ENCODE results near the gene FLNB.
"Not testable (repeated sequence)": the region's sequence is repeated elsewhere in the genome, so short reads cannot be mapped to it uniquely, and the experiment has no call there.

FLNB gene

DNA sequence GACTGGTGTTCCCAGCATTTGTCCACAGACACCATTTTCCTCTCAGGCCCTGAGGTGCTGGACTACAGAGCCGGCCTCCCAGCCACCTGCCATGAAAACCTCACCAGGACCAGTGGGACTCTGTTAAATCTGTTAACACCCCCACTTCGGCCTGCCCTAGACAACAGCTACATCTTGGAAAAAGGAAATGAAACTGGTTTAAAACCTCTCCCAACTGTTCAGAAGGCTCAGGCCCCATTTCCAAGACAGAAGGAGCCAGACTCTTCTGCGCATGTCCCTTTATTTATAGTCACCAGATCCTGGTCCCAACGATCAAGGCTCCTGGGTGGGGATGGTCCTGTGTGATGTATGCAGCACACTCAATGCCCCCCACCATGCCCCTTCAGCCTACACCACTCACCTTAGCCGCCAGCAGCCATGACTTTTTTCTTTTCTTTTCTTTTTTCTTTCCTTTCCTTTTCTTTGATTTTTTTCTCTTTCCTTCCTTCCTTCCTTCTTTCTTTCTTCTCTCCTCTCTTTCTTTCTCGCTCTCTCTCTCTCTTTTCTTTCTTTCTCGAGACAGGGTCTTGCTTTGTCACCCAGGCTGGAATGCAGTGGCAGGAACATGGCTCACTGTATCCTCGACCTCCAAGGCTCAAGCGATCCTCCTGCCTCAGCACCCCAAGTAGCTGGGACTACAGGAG is 25.5 kb upstream of the FLNB start:
- DNase-seq, result no peak

DNA sequence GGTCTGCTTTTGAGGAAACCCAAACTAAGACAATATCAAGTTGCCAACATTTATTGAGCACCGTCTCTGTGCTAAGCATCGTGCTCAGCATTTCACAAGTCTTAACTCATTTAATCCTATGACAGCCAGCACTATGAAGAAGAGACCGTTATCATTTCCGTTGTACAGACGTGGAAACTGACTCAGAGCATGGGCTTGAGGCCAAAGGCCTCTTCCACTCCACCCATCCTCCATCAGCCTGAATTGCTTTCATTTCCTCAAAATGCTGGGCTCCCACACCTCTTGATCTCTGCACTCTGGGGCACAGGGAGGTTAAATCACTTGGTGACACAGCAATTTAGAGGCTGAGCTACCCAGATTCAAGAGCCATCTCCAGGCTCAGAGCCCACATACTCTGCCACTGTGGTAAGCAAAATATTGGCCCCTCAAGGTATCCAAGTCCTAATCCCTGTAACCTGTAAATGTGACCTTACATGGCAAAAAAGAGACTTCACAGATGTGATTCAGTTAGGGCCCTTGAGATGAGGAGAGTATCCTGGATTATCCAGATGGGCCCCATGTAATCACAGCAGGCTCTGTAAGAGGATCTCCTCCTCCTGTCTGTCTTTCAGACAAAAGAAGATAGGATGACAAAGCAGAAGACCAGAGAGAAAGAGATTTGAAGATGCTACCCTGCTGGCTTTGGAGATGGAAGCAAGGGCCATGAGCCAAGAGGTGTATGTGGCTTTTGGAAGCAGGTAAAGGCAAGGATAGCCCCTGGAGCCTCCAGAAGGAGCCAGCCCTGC is 24.3 kb upstream of the FLNB start:
- DNase-seq, result peak; percentile 69

DNA sequence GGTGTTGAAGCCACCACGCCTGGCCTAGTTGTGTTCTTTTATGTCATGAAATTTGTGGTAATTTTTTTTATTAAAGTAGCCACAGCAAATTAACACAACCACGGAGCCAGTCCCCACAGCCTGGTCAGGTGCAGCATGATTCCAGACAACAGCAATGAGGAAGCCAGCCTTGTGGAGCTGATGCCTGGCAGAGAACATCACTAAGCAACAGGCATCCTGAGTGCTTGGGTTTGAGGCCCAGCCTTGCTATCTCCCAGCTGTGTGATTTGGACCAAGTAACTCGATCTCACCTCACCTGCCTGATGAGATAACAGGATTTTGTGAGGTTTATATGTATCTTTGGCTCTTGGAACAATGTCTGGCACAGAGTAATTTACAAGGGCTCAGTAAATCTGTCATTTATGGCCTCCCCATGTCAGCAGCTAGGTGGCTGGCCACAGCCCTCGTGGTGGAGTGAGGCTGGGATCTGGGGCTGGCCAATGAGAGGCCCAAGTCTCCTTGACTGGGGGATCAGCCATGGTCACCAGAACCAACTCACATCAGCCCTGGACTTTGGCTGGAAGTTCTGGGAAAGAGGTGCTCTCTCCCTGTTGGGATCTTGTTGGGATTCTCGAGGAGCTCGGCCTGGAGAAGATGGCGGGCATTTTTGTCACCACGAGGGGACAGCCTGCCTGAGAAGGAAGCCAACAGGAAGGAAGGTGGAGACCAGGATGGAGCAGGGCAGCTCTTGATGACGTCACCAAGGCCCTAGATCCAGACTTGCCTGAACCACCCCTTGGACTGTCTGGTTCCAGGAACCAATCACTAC is 22.8 kb upstream of the FLNB start:
- peak; percentile 4 for DNase-seq

DNA sequence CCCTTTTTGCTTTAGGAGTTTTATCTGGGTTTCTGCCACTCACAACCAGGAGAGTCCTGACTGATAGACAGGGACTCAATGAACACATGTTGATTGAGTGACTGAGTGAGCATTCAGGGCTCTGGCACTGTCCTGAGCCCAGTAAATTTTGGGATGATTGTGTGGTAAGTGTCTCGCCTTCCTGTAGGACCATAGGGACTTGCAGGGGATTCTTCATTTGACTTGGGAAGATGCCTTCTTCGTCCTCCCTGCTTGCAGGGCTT is 22.3 kb upstream of the FLNB start:
- DNase-seq, result no peak

DNA sequence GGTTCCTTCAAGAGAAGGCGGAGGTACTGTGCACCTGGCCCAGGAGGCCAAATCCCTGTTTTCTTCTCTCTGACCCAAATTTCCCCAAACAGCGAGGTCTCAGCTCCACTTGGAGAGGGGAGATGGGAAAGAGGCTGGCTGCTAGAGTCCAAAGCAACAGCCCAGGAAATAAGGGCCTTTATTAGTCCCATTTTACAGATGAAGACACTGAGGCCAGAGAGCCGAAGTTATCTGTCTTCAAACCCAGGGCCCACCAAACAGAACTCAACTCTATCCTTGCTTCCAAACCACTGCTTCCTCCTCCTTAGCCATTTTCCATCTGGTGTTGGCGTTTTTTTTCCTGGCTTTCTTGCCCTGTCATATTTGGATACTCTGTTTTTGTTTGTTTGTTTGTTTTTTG is 22.0 kb upstream of the FLNB start:
- DNase-seq, result no peak

DNA sequence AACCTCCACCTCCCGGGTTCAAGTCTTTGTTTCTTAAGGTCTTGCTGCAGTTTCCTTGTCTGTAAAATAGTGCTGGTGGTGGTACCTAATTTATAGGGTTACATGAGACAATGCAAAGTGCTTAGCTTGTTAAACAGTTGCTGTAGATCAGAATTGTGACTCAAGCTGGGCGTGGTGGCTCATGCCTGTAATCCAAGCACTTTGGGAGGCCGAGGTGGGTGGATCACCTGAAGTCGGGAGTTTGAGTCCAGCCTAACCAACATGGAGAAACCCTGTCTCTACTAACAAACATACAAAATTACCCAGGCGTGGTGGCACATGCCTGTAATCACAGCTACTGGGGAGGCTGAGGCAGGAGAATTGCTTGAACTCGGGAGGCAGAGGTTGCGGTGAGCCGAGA is 19.0 kb upstream of the FLNB start:
- DNase-seq, result not testable (repeated sequence)

DNA sequence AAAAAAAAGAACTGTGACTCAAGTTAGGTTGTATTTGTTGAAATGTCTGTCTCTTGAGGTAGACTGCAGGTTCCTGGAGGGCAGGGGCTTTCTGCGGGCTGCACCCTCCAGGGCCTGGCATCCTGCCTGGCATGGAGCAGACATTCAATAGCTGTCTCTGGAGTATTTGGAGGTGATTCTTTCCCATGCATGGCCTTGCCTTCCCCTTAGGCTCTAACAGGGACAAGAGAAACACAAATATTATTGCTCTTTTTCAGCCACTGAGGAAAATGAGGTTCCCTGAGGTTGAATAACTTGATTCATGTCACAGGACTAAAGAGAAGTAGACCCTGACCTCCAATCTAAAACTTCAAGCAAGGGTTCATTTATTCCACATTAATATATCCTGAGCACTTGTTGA is 18.6 kb upstream of the FLNB start:
- no peak for DNase-seq

DNA sequence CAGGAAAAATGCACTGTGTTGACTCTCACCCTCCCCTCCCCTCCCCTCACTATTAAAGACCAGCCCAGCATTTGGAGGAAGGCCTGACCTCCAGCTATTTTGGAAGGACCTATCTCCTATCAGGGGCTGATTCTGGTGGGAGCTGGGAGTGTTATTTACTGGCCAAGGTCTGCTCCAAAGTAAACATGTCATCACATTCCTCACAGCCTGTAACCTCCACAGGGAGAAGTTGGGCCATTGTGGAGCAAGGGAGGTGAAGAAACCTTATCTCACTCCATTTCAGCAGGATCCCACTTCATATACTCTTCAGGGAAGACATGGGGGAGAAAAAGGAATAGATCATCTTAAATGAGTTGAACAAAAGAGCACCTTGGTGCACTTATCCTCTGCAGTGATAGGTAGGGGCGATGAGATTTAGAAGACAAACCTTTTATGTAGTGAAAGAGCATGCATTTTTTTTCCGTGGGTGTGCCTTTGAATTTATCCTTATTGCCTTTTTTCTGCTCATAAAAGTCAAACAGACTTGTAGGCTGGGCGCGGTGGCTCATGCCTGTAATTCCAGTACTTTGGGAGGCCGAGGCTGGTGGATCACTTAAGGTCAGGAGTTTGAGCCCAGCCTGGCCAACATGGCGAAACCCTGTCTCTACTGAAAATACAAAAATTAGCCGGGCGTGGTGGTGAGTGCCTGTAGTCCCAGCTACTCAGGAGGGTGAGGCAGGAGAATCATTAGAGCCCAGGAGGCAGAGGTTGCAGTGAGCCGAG is 15.6 kb upstream of the FLNB start:
- no peak for DNase-seq

DNA sequence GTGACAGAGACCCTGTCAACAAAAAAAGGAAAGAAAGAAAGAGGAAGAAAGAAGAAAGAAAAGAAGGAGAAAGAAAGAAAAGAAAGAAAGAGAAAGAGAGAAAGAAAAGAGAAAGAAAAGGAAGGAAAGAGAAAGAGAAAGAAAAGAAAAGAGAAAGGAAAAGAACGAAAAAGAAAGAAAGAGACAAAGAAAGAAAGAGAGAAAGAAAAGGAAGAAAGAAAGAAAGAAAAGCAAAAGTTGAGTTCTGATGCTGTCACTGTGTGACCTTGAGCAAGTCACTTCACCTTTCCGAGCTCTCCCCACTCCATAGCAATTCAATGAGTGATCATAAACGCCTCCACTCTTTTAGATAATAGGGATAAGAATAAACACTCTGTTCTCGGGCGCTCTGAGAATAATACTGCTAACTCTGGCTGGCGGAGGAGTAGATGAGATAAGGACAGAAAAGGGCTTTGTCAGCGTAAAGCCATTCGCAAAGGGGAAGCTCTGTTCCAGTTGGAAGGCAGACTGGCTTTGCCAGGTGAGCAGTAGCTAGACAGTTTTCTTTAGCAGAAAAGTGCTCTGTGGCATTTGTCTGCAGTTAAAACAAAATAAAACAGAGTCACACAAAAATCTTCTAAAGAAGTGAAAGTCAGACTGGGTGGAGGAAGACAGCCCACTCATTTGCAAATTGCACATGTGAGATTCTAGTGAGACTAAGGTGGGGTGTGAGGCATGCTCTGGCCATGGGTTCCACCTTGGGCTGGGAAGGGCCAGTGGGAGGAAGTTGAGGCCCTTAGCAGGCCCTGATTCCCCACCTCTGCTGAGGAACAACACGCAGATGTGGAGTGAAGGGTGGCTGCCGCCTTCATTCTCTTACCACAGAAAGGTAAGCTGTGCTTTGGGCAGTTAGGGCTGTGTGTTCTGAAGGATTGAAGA is 9.6 kb upstream of the FLNB start:
- no peak for DNase-seq

DNA sequence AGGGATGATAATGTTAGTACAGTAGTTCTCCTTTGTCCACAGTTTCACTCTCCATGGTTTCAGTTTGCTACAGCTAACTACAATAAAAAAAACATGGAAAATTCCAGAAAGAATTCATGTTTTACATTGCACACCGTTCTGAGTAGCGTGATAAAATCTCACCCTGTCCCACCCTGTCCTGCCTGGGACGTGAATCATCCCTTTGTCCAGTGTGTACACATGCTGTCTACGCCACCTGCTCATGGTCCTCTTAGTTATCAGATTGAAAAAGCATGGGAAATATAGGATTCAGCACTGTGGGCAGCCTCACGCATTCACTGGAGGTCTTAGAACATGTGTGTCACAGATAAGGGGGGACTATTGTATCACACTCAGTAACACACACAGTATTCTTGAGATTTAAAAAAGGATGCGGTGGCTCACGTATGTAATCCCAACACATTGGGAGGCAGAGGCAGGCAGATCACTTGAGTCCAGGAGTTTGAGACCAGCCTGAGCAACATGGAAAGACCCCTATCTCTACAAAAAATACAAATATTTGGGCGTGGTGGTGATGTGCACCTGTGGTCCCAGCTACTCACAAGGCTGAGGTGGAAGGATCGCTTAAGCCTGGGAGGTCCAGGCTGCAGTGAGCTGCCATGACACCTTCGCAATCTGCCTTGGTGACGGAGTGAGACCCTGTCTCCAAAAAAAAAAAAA is 8.7 kb upstream of the FLNB start:
- no peak for DNase-seq

DNA sequence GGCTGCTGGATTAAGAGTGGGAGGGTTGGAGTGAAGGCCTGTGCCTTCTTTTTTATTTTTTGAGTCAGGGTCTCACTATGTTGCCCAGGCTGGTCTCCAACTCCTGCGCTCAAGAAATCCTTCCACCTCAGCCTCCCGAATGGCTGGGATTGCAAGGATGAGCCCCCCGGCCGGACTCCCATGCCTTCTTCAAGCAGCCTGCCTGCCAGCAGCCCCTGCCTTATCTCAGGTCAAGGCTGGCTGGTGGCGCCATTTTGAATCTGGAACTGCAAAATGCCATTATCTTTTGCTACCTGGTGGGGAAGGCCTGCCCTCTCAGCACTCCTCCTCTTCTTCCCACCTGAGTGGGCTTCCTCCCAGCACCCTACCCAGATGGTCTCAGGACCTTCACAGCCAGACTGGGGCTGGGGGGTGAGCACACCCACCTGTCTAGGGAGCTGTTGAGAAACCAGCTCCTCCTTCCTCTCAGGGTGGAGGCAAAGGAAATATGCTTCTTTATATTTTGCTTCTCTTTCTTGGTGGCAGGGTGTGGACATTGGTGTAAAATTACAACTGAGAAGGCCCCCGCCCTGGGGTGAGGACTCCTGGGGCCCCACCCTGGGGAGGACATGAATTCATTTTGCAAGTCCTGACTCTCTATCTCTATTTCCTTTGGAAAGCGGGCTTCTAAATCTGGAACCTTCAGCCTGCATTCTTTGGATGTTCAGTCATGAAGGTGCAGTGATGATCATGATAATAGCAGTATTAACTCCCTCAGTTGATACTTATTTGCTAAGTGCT is 7.7 kb upstream of the FLNB start:
- DNase-seq, result no peak

DNA sequence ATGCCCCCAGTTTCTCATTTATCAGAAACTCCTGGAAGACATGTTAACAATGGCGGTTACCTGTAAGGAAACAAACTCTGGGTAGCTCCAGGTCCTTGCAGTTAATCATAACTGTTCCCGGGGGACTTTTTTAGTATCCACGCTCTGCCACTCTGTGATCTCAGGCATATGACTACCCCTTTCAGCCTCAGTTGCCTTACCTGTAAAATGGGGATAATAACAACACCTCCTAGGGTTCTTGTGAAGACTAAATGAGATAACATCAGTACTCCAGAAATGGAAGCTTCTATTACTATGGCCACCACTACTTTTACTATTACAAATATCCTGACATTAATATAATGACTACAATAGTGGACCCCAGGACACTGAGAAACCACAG is 7.1 kb upstream of the FLNB start:
- DNase-seq, result no peak

DNA sequence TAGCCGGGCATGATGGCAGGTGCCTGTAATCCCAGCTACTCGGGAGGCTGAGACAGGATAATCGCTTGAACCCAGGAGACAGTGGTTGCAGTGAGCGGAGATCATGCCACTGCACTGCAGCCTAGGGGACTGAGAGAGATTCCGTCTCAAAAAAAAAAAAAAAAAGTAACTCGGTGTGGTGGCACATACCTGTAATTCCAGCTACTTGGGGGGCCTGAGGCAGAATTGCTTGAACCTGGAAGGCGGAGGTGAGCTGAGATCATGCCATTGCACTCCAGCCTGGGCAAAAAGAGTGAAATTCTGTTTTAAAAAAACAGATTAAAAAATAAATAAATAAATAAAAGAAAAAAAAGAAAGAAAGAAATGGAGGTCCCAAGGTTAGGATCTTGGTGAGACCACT is 6.2 kb upstream of the FLNB start:
- no peak for DNase-seq

DNA sequence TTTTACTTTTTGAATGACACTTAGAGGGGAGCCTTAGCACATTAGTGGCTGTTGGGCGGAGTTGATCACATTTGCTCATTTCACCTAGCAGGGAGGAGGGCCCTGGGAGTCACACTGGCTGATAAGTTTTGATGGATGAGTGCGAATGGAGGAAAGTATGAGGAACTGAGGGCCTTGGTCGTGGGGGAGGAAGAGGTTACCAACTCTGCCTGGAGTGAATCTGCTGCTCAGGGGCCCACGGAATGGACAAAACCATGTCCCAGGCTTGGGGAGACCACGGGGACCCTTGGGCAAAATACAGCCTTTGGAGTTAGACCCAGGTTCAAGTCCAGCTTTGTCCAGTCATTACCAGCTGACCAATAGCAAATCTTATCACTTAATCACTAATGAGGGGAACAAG is 5.1 kb upstream of the FLNB start:
- DNase-seq, result no peak

DNA sequence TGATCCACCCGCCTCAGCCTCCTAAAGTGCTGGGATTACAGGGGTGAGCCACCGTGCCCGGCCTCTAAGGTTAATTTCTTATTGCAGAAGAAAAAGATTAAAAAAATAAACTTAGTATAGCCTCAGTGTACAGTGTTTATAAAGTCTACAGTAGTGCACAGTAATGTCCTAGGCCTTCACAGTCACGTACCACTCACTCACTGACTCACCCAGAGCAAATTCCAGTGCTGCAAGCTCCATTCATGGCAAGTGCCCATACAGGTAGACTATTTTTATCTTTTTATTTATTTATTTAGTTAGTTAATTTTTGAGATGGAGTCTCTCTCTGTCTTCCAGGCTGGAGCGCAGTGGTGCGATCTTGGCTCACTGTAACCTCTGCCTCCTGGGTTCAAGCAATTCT is 3.2 kb upstream of the FLNB start:
- DNase-seq, result no peak

DNA sequence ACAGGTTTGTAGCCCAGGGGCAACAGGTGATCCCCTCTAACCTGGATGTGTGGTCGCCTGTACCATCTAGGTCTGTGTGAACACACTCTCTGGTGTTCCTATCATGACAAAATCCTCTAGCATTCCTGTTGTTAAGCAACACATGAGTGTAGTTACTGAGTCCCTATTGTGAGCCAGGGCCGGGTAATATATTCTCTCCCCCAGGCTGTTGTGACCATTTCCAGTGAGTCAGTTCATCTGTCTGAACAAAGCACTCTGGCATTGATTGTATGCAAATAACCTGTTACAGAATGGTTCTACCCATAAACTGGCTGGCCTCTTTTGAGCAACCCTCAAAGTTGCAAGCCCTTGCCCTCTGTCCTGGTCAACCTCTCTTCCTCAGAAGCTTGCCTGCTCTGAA is 2.6 kb upstream of the FLNB start:
- DNase-seq, result no peak

DNA sequence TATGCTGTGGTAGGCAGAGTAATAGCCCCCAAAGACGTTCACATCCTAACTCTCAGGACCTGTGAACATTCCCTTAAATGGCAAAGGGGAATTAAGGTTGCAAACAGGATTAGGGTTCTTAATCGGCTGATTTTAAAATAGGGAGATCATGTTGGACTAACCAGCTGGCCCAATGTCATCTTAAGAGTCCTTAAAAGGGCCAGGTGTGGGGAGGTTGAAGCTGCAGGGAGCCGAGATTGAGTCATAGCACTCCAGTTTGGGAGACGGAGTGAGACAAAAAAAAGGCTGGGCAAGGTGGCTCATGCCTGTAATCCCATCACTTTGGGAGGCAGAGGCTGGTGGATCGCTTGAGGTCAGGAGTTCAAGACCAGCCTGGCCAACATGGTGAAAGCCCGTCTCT is 1.6 kb upstream of the FLNB start:
- peak; percentile 6 for DNase-seq

DNA sequence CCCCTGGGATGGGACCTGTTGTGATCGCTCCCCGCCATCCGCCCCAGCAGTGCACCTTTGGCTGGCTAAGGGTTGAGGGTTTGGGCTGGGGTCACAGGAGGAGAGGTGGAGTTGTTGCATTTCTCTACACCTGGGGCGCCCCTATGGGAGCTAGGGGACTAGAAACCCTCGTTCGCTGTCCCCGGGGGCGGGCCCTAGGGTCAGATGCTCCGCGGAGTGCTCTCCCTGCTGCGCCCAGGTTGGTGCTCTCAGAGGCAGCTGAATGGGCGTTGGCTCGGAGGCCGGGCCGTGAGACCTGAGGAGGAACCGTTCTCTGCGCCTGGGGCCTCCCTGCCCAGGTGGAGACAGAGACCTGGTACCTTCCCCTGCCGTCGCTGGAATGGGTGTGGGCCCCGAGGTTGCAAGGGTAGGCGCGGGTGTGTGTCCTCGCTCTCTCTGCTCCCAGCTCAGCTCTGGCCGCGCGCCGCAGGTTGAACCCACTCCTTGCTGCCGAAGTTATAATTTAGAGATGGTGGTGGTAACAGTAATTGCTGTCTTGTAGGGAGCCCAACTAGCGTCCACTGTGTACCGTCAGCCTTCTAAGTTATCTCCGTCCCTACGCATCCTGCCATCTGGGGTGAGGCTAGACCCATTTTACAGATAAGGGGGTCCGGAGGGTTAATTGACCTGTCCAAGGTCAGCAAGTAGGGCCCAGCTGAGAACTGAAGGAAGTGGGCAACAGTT is 965 bp downstream of the FLNB start:
- peak; percentile 5 for DNase-seq

DNA sequence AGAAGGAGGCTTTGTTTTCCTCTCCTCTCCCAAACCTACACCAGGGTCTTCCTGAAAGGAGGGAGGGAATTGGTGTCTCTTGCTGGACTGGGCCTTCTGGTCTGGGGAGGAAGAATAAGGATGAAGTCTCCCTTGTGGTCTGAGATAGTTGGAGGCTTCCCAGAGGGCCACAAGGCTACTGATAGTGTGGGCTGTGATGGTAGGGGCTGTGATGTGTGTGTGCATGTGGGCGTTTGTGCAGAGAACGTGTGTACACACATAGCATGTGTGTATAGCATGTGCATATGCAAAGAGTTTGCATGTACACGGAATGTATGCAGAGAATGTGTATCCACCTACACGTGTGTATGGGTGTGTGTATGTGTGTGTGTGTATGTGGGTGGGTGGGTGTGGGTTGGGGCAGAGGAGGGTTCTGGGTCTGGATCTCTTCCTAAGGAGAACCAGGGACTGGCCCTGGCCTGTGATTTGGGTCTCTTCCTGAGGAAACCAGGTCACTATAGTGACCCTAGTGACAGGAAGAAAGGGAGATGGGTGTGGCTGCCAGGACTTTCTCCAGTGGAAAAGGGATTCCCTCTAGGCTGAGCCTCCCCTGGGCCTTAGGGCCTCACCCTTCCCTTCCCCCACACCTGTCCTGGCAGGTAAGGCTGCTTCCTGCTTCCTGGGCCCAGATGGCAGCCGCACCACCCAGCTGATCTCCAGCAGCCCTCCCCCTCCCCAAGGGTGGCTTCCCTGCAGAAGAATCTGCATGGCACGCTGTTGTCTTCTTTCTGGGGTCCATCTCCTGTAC is 1.7 kb downstream of the FLNB start:
- peak; percentile 54 for DNase-seq
